GM12891 (cell line): ENCODE results near the gene WDFY2.

ENCODE experiments used
- DNase-seq: peaks from one replicate; pipeline ENCODE4 v3.0.0; 2011; ENCODE audit warnings: low spot score; ENCODE audit not compliant: insufficient read length
- FAIRE-seq: peaks from 2 replicates; lab custom pipeline; 2011; peaks lifted over from hg19 to GRCh38; lab: Jason Lieb, UNC
- PAX5 ChIP-seq: IDR thresholded peaks from 2 replicates; pipeline ENCODE4 v1.6.1; 2011; ENCODE audit warnings: low read length, moderate library complexity, mild to moderate bottlenecking; ENCODE audit not compliant: insufficient read depth, severe bottlenecking
- POLR2A ChIP-seq: IDR thresholded peaks from 2 replicates; pipeline ENCODE4 v1.6.1; 2011; ENCODE audit warnings: low read depth, low read length, control low read depth
- POLR2AphosphoS5 ChIP-seq: IDR thresholded peaks from 2 replicates; pipeline ENCODE4 v1.6.1; 2011; ENCODE audit warnings: low read depth, low read length, control low read depth
- POU2F2 ChIP-seq: IDR thresholded peaks from 2 replicates; pipeline ENCODE4 v1.6.1; 2011; ENCODE audit warnings: low read depth, mild to moderate bottlenecking, control low read depth, low read length, moderate library complexity
- SPI1 ChIP-seq: IDR thresholded peaks from 2 replicates; pipeline ENCODE4 v1.6.1; 2011; ENCODE audit warnings: low read depth, low read length, control low read depth
- TAF1 ChIP-seq: IDR thresholded peaks from 2 replicates; pipeline ENCODE4 v1.6.1; 2011; ENCODE audit warnings: low read depth, low read length, control low read depth

The WDFY2 gene

GRCh38 chr13:51800486-51800885, 216.2 kb downstream of the WDFY2 start:
- DNase-seq (no peak), FAIRE-seq (no peak)
- TF ChIP-seq POLR2A (no peak), POLR2AphosphoS5 (no peak), PAX5 (no peak), POU2F2 (no peak), TAF1 (no peak), SPI1 (no peak)

- no peak for FAIRE-seq
- TF ChIP-seq SPI1: no peak
- TF ChIP-seq POU2F2: no peak
- no peak for DNase-seq
These were observed 217.4 kb downstream of the WDFY2 start for GRCh38 chr13:51801631-51802099.

GRCh38 chr13:51802631-51803418, 218.6 kb downstream of the WDFY2 start:
- FAIRE-seq: no peak
- TF ChIP-seq PAX5 (no peak), POLR2A (no peak), TAF1 (no peak), POU2F2 (no peak), SPI1 (no peak), POLR2AphosphoS5 (no peak)
- no peak for DNase-seq

DNA sequence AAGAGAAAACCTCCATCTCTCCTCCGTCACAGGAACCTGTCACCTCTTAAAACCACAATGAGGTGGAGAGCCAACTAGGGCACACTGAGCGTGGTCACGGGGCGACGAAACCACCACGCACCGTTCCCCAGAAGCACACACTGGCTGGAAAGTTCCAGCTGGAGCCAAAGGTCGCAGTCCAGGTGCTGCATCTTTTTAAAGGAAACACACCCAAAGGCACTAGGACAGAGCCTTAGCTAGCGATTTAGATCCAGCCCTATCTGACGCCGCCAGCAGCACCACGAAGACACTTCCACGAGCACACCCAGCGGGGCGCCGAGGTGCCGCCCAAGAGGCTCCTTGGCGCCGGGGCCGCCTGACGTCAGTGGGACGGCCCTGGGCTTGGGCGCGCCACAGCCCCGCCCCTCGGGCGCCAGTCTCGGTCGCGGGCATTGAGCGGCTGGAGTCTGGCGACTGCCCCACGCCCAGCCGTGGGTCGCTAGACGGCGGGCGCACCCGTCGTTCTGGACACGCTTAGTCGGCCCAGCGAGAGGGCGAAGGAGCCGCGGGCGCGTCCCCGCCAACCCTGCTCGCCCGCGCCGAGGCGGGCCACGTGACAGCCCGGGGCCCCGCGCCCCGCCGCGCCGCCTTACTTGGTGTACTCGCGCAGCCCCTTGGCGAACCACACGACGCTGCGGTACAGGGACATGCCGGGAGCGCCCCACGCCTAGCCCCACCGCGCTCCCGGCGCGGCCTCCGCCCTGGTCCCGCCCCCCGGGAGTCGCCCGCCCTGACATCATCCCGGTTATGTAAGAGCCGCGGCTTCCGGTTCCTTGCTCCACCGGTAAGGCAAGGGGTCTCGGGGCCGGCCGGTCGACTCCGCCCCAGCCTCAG, 219.4 kb downstream of the WDFY2 start, which contains the start of gene DHRS12:
Gene DHRS12, minus strand, starts transcription at position 742 of the 873 bp plus-strand sequence. CDS start 4,504 bp downstream, outside the sequence.
- TF ChIP-seq POLR2AphosphoS5: no peak; the same call in none of the 2 replicates
- peak; percentile 13; the same call in 1 of the 2 replicates for TF ChIP-seq POU2F2
- peak; percentile 59 for TF ChIP-seq POLR2A
- TF ChIP-seq SPI1: 0 out of 2 replicates have a peak, but pooled peaks have one; percentile 15
- peak; percentile 24 for TF ChIP-seq TAF1
- no peak for TF ChIP-seq PAX5
- peak; percentile 86 for DNase-seq
- peak; percentile 89 for FAIRE-seq

DNA sequence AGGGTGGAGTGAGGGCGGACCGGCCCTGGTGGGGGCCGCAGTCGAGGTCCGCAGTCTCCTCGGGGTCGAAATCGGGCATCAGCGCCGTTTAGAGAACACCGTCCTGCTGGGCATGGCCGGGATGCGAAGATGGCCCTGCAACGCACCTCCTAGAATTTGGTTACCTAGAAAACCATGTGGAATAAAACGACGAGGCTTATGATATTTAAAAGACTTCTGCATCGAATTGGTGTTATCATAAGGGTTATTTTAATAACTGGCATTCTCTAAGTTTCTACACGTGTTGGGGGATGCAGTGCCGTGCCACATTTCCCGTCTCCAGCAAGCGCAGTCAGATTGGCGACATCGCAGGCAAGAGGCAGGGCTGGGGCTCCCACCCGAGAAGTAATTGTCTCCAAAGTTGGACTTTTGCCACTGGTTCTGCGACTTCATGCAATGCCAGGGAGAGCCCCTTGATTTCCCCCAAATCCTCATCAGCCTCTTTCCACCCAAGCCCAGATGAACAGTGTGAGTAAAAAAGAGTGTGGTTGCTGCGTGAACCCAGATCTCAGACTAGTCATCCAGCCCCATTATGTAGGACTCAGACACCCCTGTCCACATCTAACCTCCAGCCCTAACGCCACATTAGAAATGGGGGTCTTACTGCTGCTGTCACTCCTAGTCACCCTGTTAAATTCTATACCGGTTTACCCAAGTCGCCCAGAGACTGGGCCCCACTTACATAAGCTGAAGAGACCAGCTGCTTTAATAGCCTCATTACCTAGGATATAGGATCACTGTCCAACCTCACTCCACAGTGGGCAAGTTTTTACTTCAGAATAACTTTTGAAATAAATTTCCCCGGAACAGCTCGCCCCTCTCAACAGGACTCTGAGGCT, 220.3 kb downstream of the WDFY2 start:
- no peak for FAIRE-seq
- no peak for DNase-seq
- TF ChIP-seq POU2F2 (no peak), POLR2AphosphoS5 (no peak), TAF1 (no peak; the same call in 1 of the 2 replicates), SPI1 (no peak), PAX5 (no peak), POLR2A (no peak)

- no peak for FAIRE-seq
- TF ChIP-seq POLR2A: no peak
- no peak for TF ChIP-seq POLR2AphosphoS5
- no peak for TF ChIP-seq TAF1
- no peak for TF ChIP-seq PAX5
- TF ChIP-seq POU2F2: no peak
- TF ChIP-seq SPI1: no peak
- no peak for DNase-seq
These were observed 221.1 kb downstream of the WDFY2 start for GRCh38 chr13:51805313-51805712.

- DNase-seq (no peak), FAIRE-seq (no peak)
- TF ChIP-seq POLR2A (no peak), POLR2AphosphoS5 (no peak), SPI1 (no peak), TAF1 (no peak), POU2F2 (no peak), PAX5 (no peak)
These were observed 221.7 kb downstream of the WDFY2 start for GRCh38 chr13:51805925-51806324.

- DNase-seq (no peak), FAIRE-seq (no peak)
- 0 out of 2 replicates have a peak, but pooled peaks have one; percentile 35 for TF ChIP-seq SPI1
- TF ChIP-seq TAF1: no peak
- no peak for TF ChIP-seq POLR2AphosphoS5
These were observed 222.3 kb downstream of the WDFY2 start for GRCh38 chr13:51806566-51806965.
